T-helper 17 cell (primary cell): ENCODE data around the gene WNT9A. TPM values are rescaled to one million over a fixed set of nuclear protein-coding genes. Genes with fewer than 3 reads are reported as not detected.
A peak's percentile ranks its signal among the peaks of the same experiment; 100 is the strongest.
"Not testable (repeated sequence)": the region's sequence is repeated elsewhere in the genome, so short reads cannot be mapped to it uniquely, and the experiment has no call there.

ENCODE experiments used
- ATAC-seq: fragments of 150-1000 bp; cut with Tn5 transposase; 2 replicates; pipeline ENCODE4 v1.10.0; 2021; ENCODE audit warnings: mild to moderate bottlenecking, moderate library complexity
- DNase-seq, 3 donors: peaks; one replicate each; pipeline versions ENCODE4 v3.0.0 to v3.0.0-alpha.2; 2020 to 2021
- H3K9me3 ChIP-seq: one replicate; pipeline ENCODE4 v1.7.0; 2013; ENCODE audit warnings: low read length, mild to moderate bottlenecking; ENCODE audit not compliant: control insufficient read depth, poor library complexity, severe bottlenecking
- H3K27ac Mint-ChIP-seq: one replicate; pipeline ENCODE4 v1.8.0; 2022; ENCODE audit warnings: mild to moderate bottlenecking, moderate library complexity, mixed read lengths
- H3K27me3 Mint-ChIP-seq: one replicate; pipeline ENCODE4 v1.8.0; 2022; ENCODE audit warnings: mixed read lengths
- H3K36me3 Mint-ChIP-seq: one replicate; pipeline ENCODE4 v1.8.0; 2022; ENCODE audit warnings: low read depth, mixed read lengths
- H3K4me1 Mint-ChIP-seq: one replicate; pipeline ENCODE4 v1.8.0; 2022; ENCODE audit warnings: mild to moderate bottlenecking, mixed read lengths
- H3K4me3 Mint-ChIP-seq: one replicate; pipeline ENCODE4 v1.8.0; 2022; ENCODE audit warnings: mild to moderate bottlenecking, moderate library complexity, mixed read lengths
- total RNA-seq, 4 donors: library from RNA in 2 of 4; stranded (reverse) in 2 of 4; gene quantifications; one replicate each; pipeline ENCODE4 v1.2.3 and lab custom pipeline; 2022 to 2026

WNT9A gene
- total RNA-seq, 2 donors from 2014 or later = 0.10 to 0.18 TPM

GRCh38 chr1:227967815-227968214 is 20.1 kb upstream of the WNT9A start:
- DNase-seq, H3K9me3 ChIP-seq, H3K27me3 Mint-ChIP-seq, H3K27ac Mint-ChIP-seq, H3K36me3 Mint-ChIP-seq, H3K4me1 Mint-ChIP-seq, H3K4me3 Mint-ChIP-seq, ATAC-seq: not testable (repeated sequence)

GRCh38 chr1:227966733-227967132 is 19.0 kb upstream of the WNT9A start:
- H3K27me3 Mint-ChIP-seq, DNase-seq, H3K4me3 Mint-ChIP-seq, H3K4me1 Mint-ChIP-seq, H3K27ac Mint-ChIP-seq, H3K9me3 ChIP-seq, H3K36me3 Mint-ChIP-seq, ATAC-seq: not testable (repeated sequence)

GRCh38 chr1:227961651-227962466 is 14.1 kb upstream of the WNT9A start:
- Mint-ChIP-seq H3K4me3 (no peak overlapping the region), H3K4me1 (peaks cover 9% of the 10 kb centered on the region), H3K36me3 (peaks cover 7% of the 10 kb centered on the region), H3K27me3 (peaks cover 38% of the 10 kb centered on the region), H3K27ac (peak overlapping the region; percentile 37)
- no peaks in the 10 kb centered on the region for H3K9me3 ChIP-seq
- ATAC-seq (no peak), DNase-seq (no peak)

- Mint-ChIP-seq H3K4me3 (no peak overlapping the region), H3K4me1 (peaks cover 9% of the 10 kb centered on the region), H3K27me3 (peaks cover 52% of the 10 kb centered on the region), H3K36me3 (peaks cover 7% of the 10 kb centered on the region), H3K27ac (no peak overlapping the region)
- H3K9me3 ChIP-seq = no peaks in the 10 kb centered on the region
- no peak for DNase-seq
- no peak for ATAC-seq
Observed at GRCh38 chr1:227959325-227959860, 11.7 kb upstream of the WNT9A start.

- no peak for ATAC-seq
- H3K9me3 ChIP-seq = no peaks in the 10 kb centered on the region
- DNase-seq = no peak
- H3K4me1 Mint-ChIP-seq = peaks cover 9% of the 10 kb centered on the region
- H3K36me3 Mint-ChIP-seq = peaks cover 7% of the 10 kb centered on the region
- peaks cover 59% of the 10 kb centered on the region for H3K27me3 Mint-ChIP-seq
- no peak overlapping the region for H3K4me3 Mint-ChIP-seq
- no peak overlapping the region for H3K27ac Mint-ChIP-seq
Observed at GRCh38 chr1:227958617-227959324, 11.0 kb upstream of the WNT9A start.

DNA sequence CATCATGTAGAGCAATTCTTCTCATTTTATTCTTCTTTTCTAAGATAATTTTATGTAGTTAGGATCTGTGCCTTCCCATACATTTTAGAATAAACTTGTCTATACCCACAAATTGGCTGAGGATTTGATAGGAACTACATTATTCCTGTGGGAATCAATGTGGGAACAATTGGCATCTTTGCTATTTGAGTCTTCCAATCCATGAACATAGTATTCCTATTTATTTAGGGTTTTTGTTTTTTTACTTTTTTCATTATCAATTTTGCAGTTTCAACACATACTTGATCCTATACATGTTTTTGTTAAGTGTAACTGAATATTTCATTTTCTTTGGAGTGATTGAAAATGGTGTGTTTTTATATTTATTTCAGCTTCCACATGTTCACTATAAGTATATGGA is 8.1 kb upstream of the WNT9A start:
- H3K4me3 Mint-ChIP-seq = no peak overlapping the region
- DNase-seq (no peak), ATAC-seq (no peak)
- H3K4me1 Mint-ChIP-seq = peaks cover 7% of the 10 kb centered on the region
- no peak overlapping the region for H3K27ac Mint-ChIP-seq
- peaks cover 5% of the 10 kb centered on the region for H3K36me3 Mint-ChIP-seq
- no peaks in the 10 kb centered on the region for H3K9me3 ChIP-seq
- H3K27me3 Mint-ChIP-seq = peaks cover 56% of the 10 kb centered on the region

GRCh38 chr1:227954163-227954850 is 6.6 kb upstream of the WNT9A start:
- DNase-seq (no peak), ATAC-seq (no peak)
- Mint-ChIP-seq H3K27me3 (peaks cover 44% of the 10 kb centered on the region), H3K27ac (no peak overlapping the region), H3K36me3 (peaks cover 5% of the 10 kb centered on the region), H3K4me1 (peaks cover 7% of the 10 kb centered on the region), H3K4me3 (no peak overlapping the region)
- H3K9me3 ChIP-seq = no peaks in the 10 kb centered on the region

GRCh38 chr1:227953022-227953412 is 5.3 kb upstream of the WNT9A start:
- Mint-ChIP-seq H3K27ac (no peak overlapping the region), H3K4me1 (peaks cover 7% of the 10 kb centered on the region), H3K36me3 (peaks cover 4% of the 10 kb centered on the region), H3K27me3 (peaks cover 47% of the 10 kb centered on the region), H3K4me3 (peak overlapping the region; percentile 65)
- no peak for DNase-seq
- ATAC-seq = no peak
- H3K9me3 ChIP-seq = no peaks in the 10 kb centered on the region

- H3K4me3 Mint-ChIP-seq = peak overlapping the region; percentile 65
- peaks cover 42% of the 10 kb centered on the region for H3K27me3 Mint-ChIP-seq
- DNase-seq (no peak), ATAC-seq (no peak)
- H3K4me1 Mint-ChIP-seq = peaks cover 7% of the 10 kb centered on the region
- no peak overlapping the region for H3K27ac Mint-ChIP-seq
- no peaks in the 10 kb centered on the region for H3K36me3 Mint-ChIP-seq
- H3K9me3 ChIP-seq = no peaks in the 10 kb centered on the region
Observed at GRCh38 chr1:227952374-227953021, 4.8 kb upstream of the WNT9A start.

- Mint-ChIP-seq H3K27ac (no peak overlapping the region), H3K27me3 (peaks cover 41% of the 10 kb centered on the region), H3K36me3 (no peaks in the 10 kb centered on the region), H3K4me3 (no peak overlapping the region), H3K4me1 (peaks cover 7% of the 10 kb centered on the region)
- no peak for DNase-seq
- ATAC-seq = no peak
- H3K9me3 ChIP-seq = no peaks in the 10 kb centered on the region
Observed at GRCh38 chr1:227951624-227952373, 4.1 kb upstream of the WNT9A start.

DNA sequence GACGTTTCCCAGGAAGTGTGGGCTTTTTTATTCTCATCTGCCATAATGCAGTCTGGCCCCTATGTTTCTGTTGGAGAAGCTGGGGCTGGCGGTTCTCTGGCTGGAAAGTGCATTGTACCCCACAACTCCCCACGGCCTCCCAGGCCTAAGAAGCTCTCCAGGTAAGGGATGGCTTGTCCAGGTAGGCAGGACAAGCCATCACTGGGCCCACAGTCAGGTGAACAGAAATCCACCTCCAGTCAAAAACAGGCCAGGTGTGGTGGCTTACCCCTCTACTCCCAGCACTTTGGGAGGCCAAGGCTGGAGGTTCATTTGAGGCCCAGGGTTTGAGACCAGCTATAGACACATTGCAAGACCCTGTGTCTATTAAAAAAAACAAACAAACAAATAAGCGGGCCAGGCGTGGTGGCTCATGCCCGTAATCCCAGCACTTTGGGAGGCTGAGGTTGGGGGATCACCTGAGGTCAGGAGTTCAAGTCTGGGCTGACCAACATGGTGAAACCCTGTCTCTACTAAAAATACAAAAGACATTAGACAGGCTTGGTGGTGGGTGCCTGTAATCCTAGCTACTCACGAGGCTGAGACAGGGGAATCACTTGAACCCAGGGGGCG is 3.1 kb upstream of the WNT9A start:
- DNase-seq = no peak
- Mint-ChIP-seq H3K36me3 (no peaks in the 10 kb centered on the region), H3K4me3 (no peak overlapping the region), H3K27me3 (peaks cover 42% of the 10 kb centered on the region), H3K27ac (no peak overlapping the region), H3K4me1 (peaks cover 11% of the 10 kb centered on the region)
- ATAC-seq = no peak
- no peaks in the 10 kb centered on the region for H3K9me3 ChIP-seq
